Common myeloid progenitor, CD34-positive (primary cell): ENCODE data around the gene AFDN.

Source experiments
- CTCF ChIA-PET: fragments of 350-600 bp; sonication (Branson Sonifier 250); formaldehyde crosslinking; loops from one replicate; lab custom pipeline; 2021; ENCODE audit warnings: antibody characterized with exemption; lab: Charles Lee
- POLR2A ChIA-PET: fragments of 350-600 bp; sonication (Branson Sonifier 250); formaldehyde crosslinking; loops from one replicate; lab custom pipeline; 2021; ENCODE audit warnings: antibody characterized with exemption; lab: Charles Lee
- DNase-seq, 3 donors: peaks; one replicate each; pipeline versions ENCODE4 v3.0.0 to v3.0.0-alpha.2; 2013
- H3K27ac ChIP-seq, 2 experiments: 1 replicate in 1 of 2; 2 replicates in 1 of 2; pipeline ENCODE4 v1.7.0; 2013; ENCODE audit warnings: inconsistent platforms in 2 of 2, low read length in 2 of 2, mild to moderate bottlenecking in 2 of 2, low read depth in 1 of 2, moderate library complexity in 1 of 2; ENCODE audit not compliant: severe bottlenecking in 2 of 2, insufficient read depth in 1 of 2, poor library complexity in 1 of 2
- H3K27me3 ChIP-seq, 5 experiments: replicated peaks in 2 of 5; 1 replicate in 3 of 5; 2 replicates in 2 of 5; pipeline versions ENCODE4 v1.6.1 to v1.7.0; 2013; ENCODE audit warnings: low read length in 4 of 5, mild to moderate bottlenecking in 2 of 5, moderate library complexity in 2 of 5, inconsistent platforms in 1 of 5; ENCODE audit not compliant: insufficient read depth in 5 of 5, control insufficient read depth in 4 of 5
- H3K36me3 ChIP-seq, 4 experiments: 1 replicate in 2 of 4; 2 replicates in 2 of 4; pipeline versions ENCODE4 v1.6.1 to v1.7.0; 2013; ENCODE audit warnings: low read length in 3 of 4, control low read depth in 1 of 4, mild to moderate bottlenecking in 1 of 4; ENCODE audit not compliant: control insufficient read depth in 4 of 4, insufficient read depth in 4 of 4
- H3K4me1 ChIP-seq, 4 experiments: 1 replicate in 3 of 4; 2 replicates in 1 of 4; pipeline versions ENCODE4 v1.6.1 to v1.7.1; 2013; ENCODE audit warnings: low read length in 3 of 4, mild to moderate bottlenecking in 3 of 4, control low read depth in 1 of 4, inconsistent platforms in 1 of 4, moderate library complexity in 1 of 4; ENCODE audit not compliant: control insufficient read depth in 4 of 4, insufficient read depth in 4 of 4; ENCODE audit errors: control extremely low read depth in 1 of 4
- H3K4me3 ChIP-seq, 7 experiments: 1 replicate in 4 of 7; 2 replicates in 3 of 7; pipeline versions ENCODE4 v1.5.1 to v1.7.0; 2013; ENCODE audit warnings: mild to moderate bottlenecking in 7 of 7, low read length in 6 of 7, moderate library complexity in 6 of 7, inconsistent platforms in 2 of 7, low read depth in 2 of 7, control low read depth in 1 of 7; ENCODE audit not compliant: insufficient read depth in 4 of 7, control insufficient read depth in 1 of 7; ENCODE audit errors: extremely low read depth in 1 of 7
- H3K9me3 ChIP-seq, 5 experiments: 1 replicate in 4 of 5; 2 replicates in 1 of 5; pipeline versions ENCODE4 v1.6.1 to v1.7.1; 2013; ENCODE audit warnings: low read length in 4 of 5, mild to moderate bottlenecking in 2 of 5, inconsistent platforms in 1 of 5, low read depth in 1 of 5, moderate library complexity in 1 of 5; ENCODE audit not compliant: control insufficient read depth in 4 of 5, insufficient read depth in 2 of 5; ENCODE audit errors: control extremely low read depth in 1 of 5
- WGBS: methylation state at CpG from one replicate; pipeline ENCODE4 v1.1.5; 2013; ENCODE audit not compliant: insufficient coverage; 5-methylcytosine and 5-hydroxymethylcytosine counted together

The AFDN gene

GRCh38 chr6:168020242-168020641, 193.5 kb downstream of the AFDN start:
- DNase-seq: no peak
- H3K36me3 ChIP-seq: no peaks in the 10 kb centered on the region
- H3K27ac ChIP-seq: no peak overlapping the region
- ChIA-PET POLR2A (no interaction called here), CTCF (interaction anchor here (0.6 kb wide), 1 partner anchor 1123 kb away, joined by 3 read pairs; no protein-coding TSS in a partner anchor)
- no peak overlapping the region for H3K4me3 ChIP-seq
- peaks cover 0 to 10% (median 0%) of the 10 kb centered on the region in 5 experiments for H3K9me3 ChIP-seq
- 100% methylated on average over 5 of the region's 8 CpGs for WGBS
- H3K4me1 ChIP-seq: no peaks in the 10 kb centered on the region
- H3K27me3 ChIP-seq: peaks cover 0 to 9% (median 0%) of the 10 kb centered on the region in 5 experiments

GRCh38 chr6:168021581-168021980, 194.9 kb downstream of the AFDN start:
- DNase-seq: no peak
- no peak overlapping the region for H3K27ac ChIP-seq
- no peak overlapping the region for H3K4me3 ChIP-seq
- H3K9me3 ChIP-seq: peaks cover 0 to 11% (median 0%) of the 10 kb centered on the region in 5 experiments
- no peaks in the 10 kb centered on the region for H3K36me3 ChIP-seq
- no peaks in the 10 kb centered on the region for H3K4me1 ChIP-seq
- POLR2A ChIA-PET: no interaction called here
- 81% methylated on average over 4 of the region's 5 CpGs for WGBS
- CTCF ChIA-PET: no interaction called here
- H3K27me3 ChIP-seq: peaks cover 0 to 12% (median 0%) of the 10 kb centered on the region in 5 experiments
